ENCODE results near the gene CAPZB.

DNA sequence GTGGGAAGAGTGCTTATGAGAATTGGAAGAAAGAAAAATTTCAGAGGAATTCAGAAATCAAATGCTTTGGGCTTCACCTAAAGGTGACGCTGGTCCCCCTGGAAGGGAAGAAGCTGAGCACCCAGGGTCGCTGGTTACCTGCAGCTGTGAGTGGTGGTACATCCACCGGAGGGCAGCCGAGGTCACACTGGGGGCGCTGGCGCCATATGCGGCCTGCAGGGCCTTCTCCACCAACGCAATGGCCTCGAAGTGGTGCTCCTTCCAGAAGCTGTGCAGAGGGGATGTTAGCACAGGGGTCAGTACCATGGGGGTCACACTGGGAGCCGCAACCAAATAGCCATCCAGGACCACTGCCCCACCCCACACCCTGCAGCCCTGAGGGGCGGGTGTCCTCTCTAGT lies 179.5 kb downstream of the CAPZB start:
- TF ChIP-seq CTCF (IDR thresholded peaks at IDR 0.05) (no peak), POLR2A (IDR thresholded peaks at IDR 0.05) (no peak)
